ENCODE measurements around the gene RPL26.

GRCh38 chr17:8405499-8406016, 22.6 kb upstream of the RPL26 start:
- TF ChIP-seq CTCF (IDR thresholded peaks at IDR 0.05) (no peak), EZH2 (IDR thresholded peaks at IDR 0.05; ENCODE audit: borderline replicate concordance, insufficient read depth, low read depth, low read length, poor library complexity, severe bottlenecking) (no peak)
